Tongue (tissue), 2 donors: ENCODE results near the gene KDELR1. TPM values are rescaled to one million over a fixed set of nuclear protein-coding genes. Genes with fewer than 3 reads are reported as not detected.
A peak's percentile ranks its signal among the peaks of the same experiment; 100 is the strongest.

Source experiments
- DNase-seq: peaks from one replicate; pipeline ENCODE4 v3.0.0-alpha.2; 2015
- total RNA-seq: library from RNA; depleted of rRNA; stranded (reverse); fragments of >200 nt; gene quantifications from one replicate; pipeline ENCODE4 v1.2.3, GENCODE V29; 2014

The KDELR1 gene
- 54.1 TPM for total RNA-seq

GRCh38 chr19:48391100-48392005, at the start of gene KDELR1:
Gene KDELR1 (minus strand): TSS chr19:48391551. CDS start chr19:48391358, 193 bp downstream.
- DNase-seq = peak; percentile 91

DNA sequence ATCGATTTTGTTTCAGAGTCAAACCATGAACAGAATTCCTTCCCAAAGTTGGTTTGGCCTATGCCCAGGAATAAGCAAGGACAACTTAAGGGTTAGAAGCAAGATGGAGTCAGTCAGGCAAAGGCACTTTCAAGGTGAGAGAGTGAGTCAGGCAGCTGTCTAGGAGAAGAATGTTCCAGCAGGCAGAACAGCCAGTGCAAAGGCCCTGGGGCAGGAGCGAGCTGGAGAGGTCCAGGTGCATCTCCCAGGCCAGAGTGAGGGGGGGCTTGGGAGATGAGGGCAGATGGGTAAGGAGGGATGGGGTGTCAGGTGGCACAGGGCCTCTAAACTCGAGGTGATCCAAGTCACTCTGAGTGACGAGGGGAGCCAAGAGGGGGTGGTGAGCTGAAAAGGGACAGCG, 45.2 kb upstream of the KDELR1 start:
- DNase-seq = no peak

DNA sequence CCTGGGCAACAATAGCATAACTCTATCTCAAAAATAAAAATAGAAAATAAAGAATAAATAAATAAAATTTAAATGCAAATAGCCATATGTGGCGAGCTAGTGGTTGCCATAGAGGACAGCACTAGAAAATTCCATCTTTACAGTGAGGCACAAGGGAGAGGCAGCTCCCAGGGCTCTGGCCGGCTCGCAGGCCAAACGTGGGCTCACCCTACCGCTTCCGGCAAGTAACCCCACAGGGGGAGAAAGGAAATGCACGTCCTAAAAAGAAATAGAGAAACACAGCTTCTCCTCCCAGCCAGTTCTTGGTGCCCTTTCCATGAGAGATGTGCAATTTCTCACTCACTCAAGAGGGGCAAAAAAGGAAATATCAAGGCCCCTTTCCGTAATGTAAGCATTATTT, 42.0 kb upstream of the KDELR1 start:
- no peak for DNase-seq

DNA sequence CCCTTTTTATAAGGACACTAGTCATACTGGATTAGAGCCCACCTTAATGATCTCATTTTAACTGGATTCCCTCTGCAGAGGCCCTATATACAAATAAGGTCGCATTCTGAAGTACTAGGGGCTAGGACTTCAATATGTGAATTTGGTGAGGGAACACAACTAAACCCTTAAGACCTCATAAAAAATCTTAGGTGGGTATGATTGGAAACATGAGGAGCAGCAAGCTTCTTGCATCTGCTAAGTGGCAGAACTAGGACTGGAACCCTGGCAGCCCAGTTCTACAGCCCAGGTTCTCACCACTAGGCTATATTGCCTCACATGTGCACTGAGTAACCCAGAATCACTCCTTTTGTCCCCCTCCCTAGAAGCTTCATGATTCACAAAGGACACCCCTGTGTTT, 37.3 kb upstream of the KDELR1 start:
- no peak for DNase-seq

DNA sequence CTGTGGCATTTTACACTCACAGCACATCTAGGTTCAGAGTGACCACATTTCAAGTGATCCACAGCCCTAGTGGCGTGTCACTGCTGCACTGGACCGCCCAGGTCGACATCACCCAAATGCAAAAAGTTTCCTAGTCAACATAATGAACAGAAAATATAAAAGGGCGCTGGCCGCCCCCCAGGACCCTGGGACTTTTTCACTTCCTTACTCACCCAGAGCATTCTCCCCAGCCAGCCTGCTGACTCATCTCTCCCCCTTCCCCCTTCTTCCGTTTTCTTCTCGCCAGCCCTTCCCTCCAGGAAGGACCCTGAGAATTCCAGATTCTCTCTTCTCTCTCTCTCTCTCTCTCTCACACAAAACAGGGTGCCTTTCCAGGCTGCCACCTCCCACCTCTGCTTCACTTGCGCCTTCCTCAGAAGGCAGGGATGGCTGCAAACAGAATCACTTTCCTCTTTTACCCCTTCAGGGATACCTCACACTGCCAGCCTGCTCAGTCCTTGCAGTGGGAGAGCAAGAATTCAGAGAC, 33.4 kb upstream of the KDELR1 start:
- no peak for DNase-seq

DNA sequence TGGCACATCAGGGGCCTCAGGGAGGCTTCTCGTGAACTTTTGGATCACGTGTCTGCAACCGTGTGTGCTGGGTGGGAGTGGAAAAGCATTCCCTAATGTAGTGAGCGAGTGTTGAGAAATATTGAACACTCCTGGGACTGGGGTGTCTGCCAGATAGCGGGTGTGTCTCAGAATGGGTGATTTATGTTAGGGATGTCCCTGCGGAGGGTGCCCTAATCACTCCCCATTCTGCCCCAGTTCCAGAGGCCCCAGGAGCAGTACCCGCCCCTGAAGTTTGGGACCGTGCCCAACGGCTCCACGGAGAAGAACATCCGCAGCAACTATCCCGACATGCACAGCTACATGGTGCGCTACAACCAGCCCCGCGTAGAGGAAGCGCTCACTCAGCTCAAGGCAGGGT, 30.2 kb upstream of the KDELR1 start:
- no peak for DNase-seq

DNA sequence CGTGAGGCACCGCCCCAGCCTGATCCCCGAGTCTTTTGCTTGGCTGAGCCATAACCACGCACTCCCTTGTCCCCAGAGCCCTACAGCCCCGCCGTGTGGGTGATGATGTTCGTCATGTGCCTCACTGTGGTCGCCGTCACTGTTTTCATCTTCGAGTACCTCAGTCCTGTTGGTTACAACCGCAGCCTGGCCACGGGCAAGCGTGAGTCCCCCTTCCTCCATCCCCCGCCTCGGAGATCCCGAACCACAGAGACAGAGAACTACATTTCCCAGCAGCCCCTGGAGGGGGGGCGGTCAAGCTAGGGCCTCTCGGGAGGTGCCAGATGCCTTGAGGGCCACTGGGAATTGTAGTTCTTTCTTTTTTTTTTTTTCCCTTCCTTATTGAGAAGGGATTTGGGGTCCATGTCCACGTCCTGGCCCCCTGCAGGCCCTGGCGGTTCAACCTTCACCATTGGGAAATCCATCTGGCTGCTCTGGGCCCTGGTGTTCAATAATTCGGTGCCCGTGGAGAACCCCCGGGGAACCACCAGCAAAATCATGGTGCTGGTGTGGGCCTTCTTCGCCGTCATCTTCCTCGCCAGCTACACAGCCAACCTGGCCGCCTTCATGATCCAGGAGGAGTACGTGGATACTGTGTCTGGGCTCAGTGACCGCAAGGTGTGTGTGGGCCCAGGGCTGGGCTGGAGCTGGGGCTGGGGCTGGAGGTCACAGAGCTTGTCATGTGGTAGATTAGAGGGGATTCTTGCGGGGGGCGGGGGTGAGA, 28.0 kb upstream of the KDELR1 start:
- DNase-seq = peak; percentile 70

GRCh38 chr19:48418317-48419064, 27.1 kb upstream of the KDELR1 start:
- DNase-seq = no peak

DNA sequence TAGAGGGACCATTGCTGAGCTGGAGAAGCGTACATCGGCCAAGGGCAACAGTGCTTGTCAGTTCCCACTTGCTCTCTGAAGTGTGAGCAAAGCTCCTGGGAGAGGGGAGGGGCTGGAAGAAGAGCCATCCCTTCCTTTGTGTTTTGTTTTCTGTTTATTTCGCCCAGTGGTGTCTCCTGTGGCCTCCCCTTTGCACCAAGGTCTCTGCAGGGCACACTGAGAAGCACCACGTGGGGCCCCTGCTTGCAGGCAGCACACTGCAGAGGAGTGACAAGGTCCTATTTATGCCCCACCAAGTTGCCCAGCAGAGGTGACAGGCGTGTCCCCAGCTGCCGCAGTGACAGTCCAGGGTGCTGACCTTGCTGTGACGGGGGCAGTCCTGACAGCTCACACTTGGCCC, 26.1 kb upstream of the KDELR1 start:
- no peak for DNase-seq

DNA sequence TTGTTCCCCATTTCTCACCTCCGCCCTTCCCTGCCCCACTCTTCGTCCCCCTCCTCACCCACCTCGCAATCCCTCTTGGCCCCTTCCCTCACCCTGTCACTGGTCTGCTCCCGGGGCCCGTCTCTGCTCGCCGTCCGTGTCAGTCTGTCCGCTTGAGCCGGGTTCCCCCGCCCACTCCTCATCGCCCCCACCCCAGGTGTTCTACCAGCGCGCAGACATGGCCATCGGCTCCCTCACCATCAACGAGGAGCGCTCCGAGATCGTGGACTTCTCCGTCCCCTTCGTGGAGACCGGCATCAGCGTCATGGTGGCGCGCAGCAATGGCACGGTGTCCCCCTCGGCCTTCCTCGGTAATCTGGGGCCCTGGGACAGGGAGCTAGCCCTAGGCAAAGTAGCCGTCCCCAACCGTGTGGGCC, 24.5 kb upstream of the KDELR1 start:
- DNase-seq = no peak

GRCh38 chr19:48415395-48415794, 24.0 kb upstream of the KDELR1 start:
- DNase-seq = peak; percentile 55

DNA sequence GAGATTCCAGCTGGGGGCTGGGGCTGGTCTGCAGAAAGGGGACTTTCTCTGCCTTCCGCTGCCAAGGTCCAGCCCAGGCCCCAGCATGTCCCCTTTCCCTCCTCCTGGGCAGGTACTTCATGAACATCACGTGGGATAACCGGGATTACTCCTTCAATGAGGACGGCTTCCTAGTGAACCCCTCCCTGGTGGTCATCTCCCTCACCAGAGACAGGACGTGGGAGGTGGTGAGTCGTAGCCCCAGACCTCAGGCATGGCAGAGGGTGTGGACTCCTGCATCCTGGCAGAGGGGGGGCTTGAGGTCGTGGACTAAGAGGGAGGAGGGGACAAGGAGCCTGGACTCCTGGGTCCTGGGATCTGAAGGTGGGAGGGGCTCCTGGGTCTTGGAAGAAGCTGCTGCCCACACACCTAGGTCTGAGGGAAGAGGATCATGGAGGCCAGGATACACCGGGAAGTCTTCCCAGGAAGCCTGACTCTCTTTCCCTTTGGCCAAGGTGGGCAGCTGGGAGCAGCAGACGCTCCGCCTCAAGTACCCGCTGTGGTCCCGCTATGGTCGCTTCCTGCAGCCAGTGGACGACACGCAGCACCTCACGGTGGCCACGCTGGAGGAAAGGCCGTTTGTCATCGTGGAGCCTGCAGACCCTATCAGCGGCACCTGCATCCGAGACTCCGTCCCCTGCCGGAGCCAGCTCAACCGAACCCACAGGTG, 22.7 kb upstream of the KDELR1 start:
- no peak for DNase-seq

- no peak for DNase-seq
Observed at GRCh38 chr19:48405850-48406249, 14.5 kb upstream of the KDELR1 start.

GRCh38 chr19:48405010-48405659, 13.8 kb upstream of the KDELR1 start:
- no peak for DNase-seq

DNA sequence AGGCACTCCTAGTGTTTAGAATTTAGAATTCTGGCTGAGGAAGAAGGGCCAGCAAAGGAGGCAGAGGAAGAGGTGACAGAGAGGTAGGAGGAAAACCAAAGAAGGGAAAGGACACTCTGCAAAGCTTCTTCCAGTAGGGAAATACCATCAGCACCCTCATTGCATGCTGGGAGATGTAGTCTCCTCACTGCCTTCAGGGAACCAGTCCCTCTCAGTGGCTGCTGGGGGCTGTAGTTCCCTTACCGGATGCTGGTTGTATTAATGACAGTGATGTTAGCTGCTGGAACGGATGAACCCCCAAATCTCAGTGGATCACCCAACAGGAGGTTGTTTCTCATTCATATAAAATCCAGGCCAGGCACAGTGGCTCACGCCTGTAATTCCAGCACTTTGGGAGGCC, 12.3 kb upstream of the KDELR1 start:
- DNase-seq = peak; percentile 62

DNA sequence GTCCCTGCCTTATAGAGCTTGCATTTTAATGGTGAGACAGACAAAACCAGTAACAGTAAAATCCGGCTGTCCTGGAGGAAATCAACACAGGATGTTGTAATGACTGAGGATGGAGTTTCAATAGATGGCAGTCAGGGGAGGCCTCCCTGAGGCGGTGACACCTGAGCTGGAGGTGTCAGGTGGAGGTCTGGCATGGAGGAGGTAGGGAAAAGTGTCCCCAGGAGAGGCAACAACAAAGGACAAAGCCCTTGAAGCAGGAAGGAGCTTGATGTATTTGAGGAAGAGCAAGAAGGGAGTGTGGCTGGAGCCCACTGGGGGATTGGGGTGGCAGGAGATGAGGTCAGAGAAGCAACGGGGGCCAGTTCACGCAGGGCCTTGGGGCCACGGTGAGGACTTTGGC, 9.9 kb upstream of the KDELR1 start:
- DNase-seq = no peak

GRCh38 chr19:48400018-48400742, 8.8 kb upstream of the KDELR1 start:
- DNase-seq = peak; percentile 44

GRCh38 chr19:48398375-48399235, 7.3 kb upstream of the KDELR1 start:
- peak; percentile 80 for DNase-seq

DNA sequence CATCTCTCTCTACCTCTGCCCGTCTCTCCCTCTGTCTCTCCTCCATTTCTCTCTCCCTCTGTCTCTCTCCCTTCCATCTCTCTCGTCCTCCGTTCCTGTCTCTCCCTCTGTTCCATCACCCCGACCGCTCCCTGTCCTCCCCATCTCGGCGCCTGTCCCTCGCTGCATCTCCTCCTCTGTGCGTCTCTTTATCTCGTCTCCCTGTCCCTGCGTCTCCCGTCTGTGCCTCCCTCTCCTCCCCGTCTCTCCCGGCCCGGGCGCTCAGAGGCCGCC, 6.7 kb upstream of the KDELR1 start:
- DNase-seq = no peak
